Gastrocnemius medialis (tissue), 4 donors: Measurements from ENCODE around the gene LSM14A.

ENCODE experiments used
- POLR2A ChIP-seq, 2 donors: fragments of 450-650 bp; IDR thresholded peaks; one replicate each; pipeline ENCODE4 v1.6.1; 2017; ENCODE audit warnings: antibody characterized with exemption in 2 of 2, mild to moderate bottlenecking in 2 of 2, moderate library complexity in 2 of 2
- TF ChIP-seq, protein P1 (sequence below), 5 experiments: fragments of 450-650 bp in 3 of 5; fragments of 200-600 bp in 2 of 5; sonication (generic) in 2 of 5; IDR thresholded peaks in 4 of 5; conservative IDR thresholded peaks in 1 of 5; 1 replicate in 4 of 5; 2 replicates in 1 of 5; pipeline ENCODE4 v1.5.1; 2016 to 2019; ENCODE audit warnings: antibody characterized with exemption in 5 of 5, mild to moderate bottlenecking in 3 of 5, moderate library complexity in 3 of 5

DNA sequence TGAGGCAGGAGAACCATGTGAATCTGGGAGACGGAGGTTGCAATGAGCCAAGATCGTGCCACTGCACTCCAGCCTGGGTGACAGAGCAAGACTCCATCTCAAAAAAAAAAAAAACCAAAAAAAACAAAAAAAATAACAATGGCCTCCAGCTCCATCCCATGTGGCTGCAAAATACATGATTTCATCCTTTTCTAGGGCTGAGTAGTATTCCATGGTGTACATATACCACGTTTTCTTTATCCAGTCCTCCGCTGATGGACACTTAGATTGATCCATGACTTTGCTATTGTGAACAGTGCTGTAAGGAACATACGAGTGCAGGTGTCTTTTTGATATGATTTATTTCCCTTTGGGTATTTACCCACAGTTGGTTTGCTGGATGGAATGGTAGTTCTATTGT is 20.9 kb upstream of the LSM14A start:
- TF ChIP-seq, protein P1, sequence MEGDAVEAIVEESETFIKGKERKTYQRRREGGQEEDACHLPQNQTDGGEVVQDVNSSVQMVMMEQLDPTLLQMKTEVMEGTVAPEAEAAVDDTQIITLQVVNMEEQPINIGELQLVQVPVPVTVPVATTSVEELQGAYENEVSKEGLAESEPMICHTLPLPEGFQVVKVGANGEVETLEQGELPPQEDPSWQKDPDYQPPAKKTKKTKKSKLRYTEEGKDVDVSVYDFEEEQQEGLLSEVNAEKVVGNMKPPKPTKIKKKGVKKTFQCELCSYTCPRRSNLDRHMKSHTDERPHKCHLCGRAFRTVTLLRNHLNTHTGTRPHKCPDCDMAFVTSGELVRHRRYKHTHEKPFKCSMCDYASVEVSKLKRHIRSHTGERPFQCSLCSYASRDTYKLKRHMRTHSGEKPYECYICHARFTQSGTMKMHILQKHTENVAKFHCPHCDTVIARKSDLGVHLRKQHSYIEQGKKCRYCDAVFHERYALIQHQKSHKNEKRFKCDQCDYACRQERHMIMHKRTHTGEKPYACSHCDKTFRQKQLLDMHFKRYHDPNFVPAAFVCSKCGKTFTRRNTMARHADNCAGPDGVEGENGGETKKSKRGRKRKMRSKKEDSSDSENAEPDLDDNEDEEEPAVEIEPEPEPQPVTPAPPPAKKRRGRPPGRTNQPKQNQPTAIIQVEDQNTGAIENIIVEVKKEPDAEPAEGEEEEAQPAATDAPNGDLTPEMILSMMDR (IDR thresholded peaks at IDR 0.05 in 4 of 5, conservative IDR thresholded peaks at IDR 0.05 in 1 of 5): no peak
- TF ChIP-seq POLR2A (IDR thresholded peaks at IDR 0.05): no peak
